Keratinocyte (primary cell): Measurements from ENCODE around the gene RUFY3.
A peak's percentile ranks its signal among the peaks of the same experiment; 100 is the strongest.
"Not testable (repeated sequence)": the region's sequence is repeated elsewhere in the genome, so short reads cannot be mapped to it uniquely, and the experiment has no call there.

ENCODE experiments used
- CTCF ChIP-seq, 3 experiments: IDR thresholded peaks in 1 of 3; conservative IDR thresholded peaks in 1 of 3; optimal IDR thresholded peaks in 1 of 3; 2 replicates in 2 of 3; 3 replicates in 1 of 3; pipeline versions ENCODE3 to v1.5.1; 2011; ENCODE audit warnings: low read length in 3 of 3, mild to moderate bottlenecking in 3 of 3, moderate library complexity in 2 of 3, control low read depth in 1 of 3, inconsistent platforms in 1 of 3; ENCODE audit not compliant: insufficient read depth in 2 of 3; ENCODE audit errors: extremely low read depth in 1 of 3
- EZH2 ChIP-seq: IDR thresholded peaks from one replicate; pipeline ENCODE4 v1.6.1; 2012; ENCODE audit warnings: inconsistent platforms, mild to moderate bottlenecking, low read length, moderate library complexity

GRCh38 chr4:70735915-70736314, 14.2 kb downstream of the RUFY3 start:
- TF ChIP-seq CTCF (optimal IDR thresholded peaks at IDR 0.05 in 1 of 3, IDR thresholded peaks at IDR 0.05 in 1 of 3, conservative IDR thresholded peaks at IDR 0.05 in 1 of 3; ENCODE audit: extremely low read depth in 1 of 3, insufficient read depth in 2 of 3, low read length in 3 of 3): peak in 2 of 3 experiments; percentile 22 to 53
- TF ChIP-seq EZH2: not testable (repeated sequence)
